Hematopoietic multipotent progenitor cell treated with erythropoietin and hydrocortisone succinate and interleukin-3 and kit ligand, for 17 days (in vitro differentiated cells): ENCODE measurements around the gene VSIG10.

Experiments used
- DNase-seq: peaks from one replicate; pipeline ENCODE4 v3.0.0-alpha.2; 2015; ENCODE audit warnings: low spot score

The VSIG10 gene

GRCh38 chr12:118059341-118060191 is 44.2 kb downstream of the VSIG10 start:
- no peak for DNase-seq

- DNase-seq = no peak
Measured at GRCh38 chr12:118058881-118059280, 44.9 kb downstream of the VSIG10 start.

GRCh38 chr12:118058227-118058626 is 45.6 kb downstream of the VSIG10 start:
- DNase-seq = no peak

- no peak for DNase-seq
Measured at GRCh38 chr12:118055865-118056773, 47.7 kb downstream of the VSIG10 start.

- DNase-seq = peak; percentile 54
Measured at GRCh38 chr12:118055144-118055557, 48.7 kb downstream of the VSIG10 start.

- DNase-seq = no peak
Measured at GRCh38 chr12:118053071-118053985, 50.5 kb downstream of the VSIG10 start.

- no peak for DNase-seq
Measured at GRCh38 chr12:118052324-118053070, 51.3 kb downstream of the VSIG10 start.

GRCh38 chr12:118050972-118051910 is 52.6 kb downstream of the VSIG10 start:
- no peak for DNase-seq

GRCh38 chr12:118046430-118046829 is 57.4 kb downstream of the VSIG10 start:
- no peak for DNase-seq

- DNase-seq = no peak
Measured at GRCh38 chr12:118044577-118044976, 59.2 kb downstream of the VSIG10 start.

- no peak for DNase-seq
Measured at GRCh38 chr12:118044075-118044474, 59.7 kb downstream of the VSIG10 start.

GRCh38 chr12:118042091-118042490 is 61.7 kb downstream of the VSIG10 start:
- no peak for DNase-seq

GRCh38 chr12:118038137-118038536 is 65.7 kb downstream of the VSIG10 start:
- no peak for DNase-seq

- DNase-seq = no peak
Measured at GRCh38 chr12:118036672-118037411, 67.0 kb downstream of the VSIG10 start.

- DNase-seq = no peak
Measured at GRCh38 chr12:118035190-118036041, 68.4 kb downstream of the VSIG10 start.

- no peak for DNase-seq
Measured at GRCh38 chr12:118034429-118035189, 69.2 kb downstream of the VSIG10 start.

- DNase-seq = no peak
Measured at GRCh38 chr12:118033902-118034301, 69.9 kb downstream of the VSIG10 start.
